Stimulated activated CD4-positive, alpha-beta T cell treated with anti-CD3 and anti-CD28 coated beads, TNF-alpha, amount 100 ng/mL, for 24 hours (primary cell): ENCODE data around the gene MMRN2.
"Not testable (repeated sequence)": the region's sequence is repeated elsewhere in the genome, so short reads cannot be mapped to it uniquely, and the experiment has no call there.

ENCODE experiments used
- DNase-seq, 3 experiments: peaks; one replicate each; pipeline ENCODE4 v3.0.0-alpha.2; 2020; ENCODE audit warnings: low read depth in 3 of 3

Gene MMRN2

GRCh38 chr10:86956848-86957448, 467 bp downstream of the MMRN2 start:
- DNase-seq, result no peak

GRCh38 chr10:86956195-86956847, 1.1 kb downstream of the MMRN2 start:
- DNase-seq, result no peak

DNA sequence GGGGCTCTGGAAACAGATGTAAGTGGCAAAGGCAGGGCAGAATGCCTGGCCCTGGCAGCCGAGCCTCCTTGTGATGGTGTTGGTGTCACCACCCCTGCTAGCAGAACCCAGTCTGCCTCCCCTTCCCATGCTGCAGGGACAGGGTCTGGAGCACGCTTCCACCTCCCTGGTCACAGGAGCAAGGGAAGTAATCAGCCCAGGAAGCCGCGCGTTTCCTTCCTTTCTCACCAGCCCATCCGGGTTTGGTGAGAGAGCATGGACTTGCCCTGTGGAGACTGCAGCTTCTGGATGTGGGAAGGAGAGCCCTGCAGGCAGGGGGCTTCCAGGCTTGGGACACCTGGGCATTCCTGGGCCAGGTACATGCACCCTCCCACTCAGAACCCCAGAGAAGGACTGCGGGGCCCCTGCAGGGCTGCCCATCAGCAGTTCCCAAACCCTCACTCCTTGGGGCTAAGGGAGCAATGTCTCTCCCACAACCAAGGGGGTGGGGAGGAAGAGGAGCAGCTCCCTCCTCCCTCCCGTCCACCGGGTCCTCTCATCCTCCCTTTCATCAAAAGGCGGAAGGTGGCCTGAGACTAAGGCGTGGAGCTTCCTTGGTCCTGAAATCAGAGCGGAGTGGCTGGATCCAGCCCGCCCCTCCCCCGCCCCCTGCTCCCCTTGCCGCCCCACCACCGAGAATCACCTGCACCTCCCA, 1.8 kb downstream of the MMRN2 start:
- DNase-seq, result no peak

- no peak for DNase-seq
Measured at GRCh38 chr10:86954681-86955500, 2.5 kb downstream of the MMRN2 start.

- DNase-seq, result no peak
Measured at GRCh38 chr10:86953747-86954680, 3.4 kb downstream of the MMRN2 start.

GRCh38 chr10:86952697-86953096, 4.7 kb downstream of the MMRN2 start:
- DNase-seq, result not testable (repeated sequence)

- no peak for DNase-seq
Measured at GRCh38 chr10:86952106-86952505, 5.3 kb downstream of the MMRN2 start.

DNA sequence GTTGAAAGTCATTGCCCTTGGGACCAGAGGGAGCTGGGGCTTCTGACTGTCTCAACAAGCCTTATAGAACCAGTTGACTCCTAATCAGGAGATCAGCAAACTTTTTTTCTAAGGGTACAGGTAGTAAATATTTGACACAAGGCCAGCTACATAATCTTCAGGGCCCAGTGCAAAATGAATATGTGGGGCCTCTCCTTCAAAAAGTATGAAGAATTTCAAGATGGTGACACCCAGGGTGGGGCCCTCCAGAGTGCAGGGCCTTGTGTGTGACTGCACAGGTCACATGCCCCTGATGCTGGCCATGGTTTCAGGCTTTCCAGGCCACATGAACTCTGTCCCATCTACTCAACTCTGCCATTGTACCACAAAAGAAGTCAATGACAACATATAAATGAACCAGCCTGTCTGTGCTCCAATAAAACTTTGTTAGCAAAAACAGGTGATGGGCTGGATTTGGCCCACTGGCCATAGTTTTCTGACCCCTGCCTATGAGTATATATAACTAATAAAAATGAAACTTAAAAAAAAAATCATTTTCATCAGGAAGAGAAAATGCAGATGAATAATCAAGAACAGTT, 6.1 kb downstream of the MMRN2 start:
- no peak for DNase-seq

DNA sequence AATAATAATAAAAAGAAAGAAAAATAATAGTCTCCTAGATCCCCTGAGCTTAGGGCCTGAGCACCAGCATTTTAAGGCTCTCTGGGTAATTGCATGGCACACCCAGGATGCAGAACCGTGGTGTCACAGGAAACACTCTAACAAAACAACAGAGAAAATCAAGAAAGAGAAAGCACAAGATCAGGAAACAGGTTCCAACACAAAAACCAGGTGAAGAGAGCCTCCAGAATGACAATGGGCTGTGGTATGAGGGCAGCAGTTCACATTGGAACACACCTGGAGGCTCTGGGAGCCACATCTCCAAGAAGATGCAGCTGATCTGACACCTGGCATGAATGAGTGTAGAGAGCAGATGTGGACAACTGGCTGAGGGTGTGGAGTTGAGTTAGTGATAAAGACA, 7.1 kb downstream of the MMRN2 start:
- no peak for DNase-seq

DNA sequence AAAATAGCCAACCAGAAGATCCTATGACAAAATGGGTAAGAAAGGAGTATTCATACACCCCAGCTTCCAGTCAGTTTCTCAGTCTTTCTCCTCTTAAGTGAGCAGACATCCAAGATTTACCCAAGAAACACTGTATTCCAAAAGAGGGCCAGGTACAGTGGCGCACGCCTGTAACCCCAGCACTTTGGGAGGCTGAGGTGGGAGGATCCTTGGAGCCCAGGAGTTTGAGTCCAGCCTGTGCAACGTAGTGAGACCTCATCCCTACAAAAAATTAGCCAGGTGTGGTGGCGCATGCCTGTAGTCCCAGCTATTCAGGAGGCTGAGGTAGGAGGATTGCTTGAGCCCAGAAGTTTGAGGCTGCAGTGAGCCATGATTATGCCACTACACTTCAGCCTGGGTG, 9.6 kb downstream of the MMRN2 start:
- DNase-seq, result not testable (repeated sequence)

- no peak for DNase-seq
Measured at GRCh38 chr10:86946213-86947155, 10.9 kb downstream of the MMRN2 start.

- no peak for DNase-seq
Measured at GRCh38 chr10:86945361-86946212, 11.8 kb downstream of the MMRN2 start.

- no peak for DNase-seq
Measured at GRCh38 chr10:86944907-86945306, 12.5 kb downstream of the MMRN2 start.

GRCh38 chr10:86944471-86944870, 12.9 kb downstream of the MMRN2 start:
- DNase-seq, result no peak

DNA sequence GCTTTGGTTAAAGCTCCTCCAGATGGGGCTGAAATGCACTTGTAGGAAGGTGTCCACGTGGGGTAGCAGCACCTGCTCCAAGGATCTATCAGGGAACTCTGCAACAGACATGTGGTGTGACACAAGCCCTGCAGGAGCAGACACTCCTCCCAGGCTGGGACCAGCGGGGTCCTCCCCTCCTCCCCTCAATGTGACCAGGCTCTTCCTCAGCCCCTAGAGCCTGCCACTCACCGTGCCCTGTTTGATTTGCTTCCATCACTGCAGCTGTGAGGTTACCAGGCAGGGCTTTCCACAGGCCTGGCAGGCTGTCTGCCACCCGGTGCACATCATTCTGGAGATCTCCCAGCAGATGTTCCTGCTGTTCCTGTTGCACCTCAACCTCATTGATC, 13.4 kb downstream of the MMRN2 start:
- DNase-seq, result no peak

- no peak for DNase-seq
Measured at GRCh38 chr10:86943316-86944030, 13.9 kb downstream of the MMRN2 start.

GRCh38 chr10:86942441-86943315, 14.7 kb downstream of the MMRN2 start:
- no peak for DNase-seq
